ENCODE measurements around the gene GOSR2. TPM values are rescaled to one million over a fixed set of nuclear protein-coding genes. Genes with fewer than 3 reads are reported as not detected.

The GOSR2 gene
- total and polyA plus RNA-seq, 9 of the 15 experiments (the other 6 are each of a cell fraction or from before 2014, with no cell fraction given) = 32.7 to 96.3 (median 48.9) TPM

- no peak overlapping the region for H3K27ac ChIP-seq (ENCODE audit: extremely low read depth, low read depth, low read length)
- CTCF ChIA-PET (ENCODE audit: low intra/inter-chr PET ratio) = no interaction called here
- no peaks in the 10 kb centered on the region for H3K36me3 ChIP-seq (ENCODE audit: control insufficient read depth, insufficient read depth, low read length)
- no peaks in the 10 kb centered on the region for H3K4me1 ChIP-seq (replicated peaks in 1 of 2; ENCODE audit: control insufficient read depth in 2 of 2, insufficient read depth in 2 of 2, low read length in 2 of 2)
- no peak for FAIRE-seq
- no peak overlapping the region for H3K4me3 ChIP-seq
- H3K9me3 ChIP-seq (replicated peaks; ENCODE audit: control insufficient read depth, insufficient read depth, low read depth, low read length) = no peaks in the 10 kb centered on the region
- no TSS peak for BruUV-seq (replicated peaks)
- peaks cover 25 to 36% of the 10 kb centered on the region in 2 experiments for H3K27me3 ChIP-seq (ENCODE audit: control insufficient read depth in 2 of 2, insufficient read depth in 2 of 2, low read length in 2 of 2)
- ATAC-seq = no peak
- H3K4me2 ChIP-seq (ENCODE audit: insufficient read depth, low read length) = no peak overlapping the region
- H2AFZ ChIP-seq (ENCODE audit: low read depth, low read length) = no peak overlapping the region
- H3K9ac ChIP-seq (ENCODE audit: insufficient read depth in 1 of 2, low read depth in 2 of 2, low read length in 2 of 2) = no peak overlapping the region
- peaks cover 4% of the 10 kb centered on the region; the same call in 1 of the 2 replicates for H4K20me1 ChIP-seq (replicated peaks; ENCODE audit: control insufficient read depth, insufficient read depth, low read length)
- POLR2A ChIA-PET = interaction anchor here (0.7 to 1.1 kb wide), 4 partner anchors 15 to 45 kb away, joined by 3 read pairs; no protein-coding TSS in a partner anchor
- H3K79me2 ChIP-seq (ENCODE audit: control insufficient read depth, insufficient read depth, low read length) = no peaks in the 10 kb centered on the region
- no peaks in the 10 kb centered on the region for H3K9me1 ChIP-seq (ENCODE audit: control insufficient read depth, insufficient read depth, low read length)
- in situ Hi-C loops (cut with MboI) = loop anchor here (25.0 kb wide), 1 partner anchor 622 kb away; no protein-coding TSS in a partner anchor
- TF ChIP-seq HMBOX1 (IDR thresholded peaks at IDR 0.05) (no peak), CBX2 (IDR thresholded peaks at IDR 0.05; ENCODE audit: insufficient read depth, low read length, poor library complexity, severe bottlenecking) (no peak), KHSRP (IDR thresholded peaks at IDR 0.05) (no peak), MAX (CRISPR knock-in tag; IDR thresholded peaks at IDR 0.05) (no peak), FUS (optimal IDR thresholded peaks at IDR 0.05; ENCODE audit: low read depth, low read length) (no peak), ZNF830 (CRISPR knock-in tag; IDR thresholded peaks at IDR 0.05) (no peak)
- intact Hi-C loops (cut with micrococcal nuclease) = no loop called here
- DNase-seq (ENCODE audit: extremely low read depth in 1 of 4, low spot score in 3 of 4) = no peak
- WGBS (ENCODE audit: insufficient coverage, low coverage, missing lambda C conversion rate) = 3% methylated on average over 11 of the region's 11 CpGs
Observed at GRCh38 chr17:46989637-46990431, 66.9 kb downstream of the GOSR2 start.
